PC-9 (cell line): ENCODE measurements around the gene BARX1. TPM values are rescaled to one million over a fixed set of nuclear protein-coding genes. Genes with fewer than 3 reads are reported as not detected.

ENCODE experiments used
- BruUV-seq: library from RNA; stranded (reverse); fragments of 400-500 nt; replicated peaks from 2 replicates; lab custom pipeline; 2021; lab: Mats Ljungman, UMichigan
- CTCF ChIA-PET: fragments of 300-600 bp; sonication (Branson Sonifier 250); formaldehyde crosslinking; loops from one replicate; lab custom pipeline; 2022; ENCODE audit warnings: antibody characterized with exemption; lab: Charles Lee
- POLR2A ChIA-PET: fragments of 300-600 bp; sonication (Branson Sonifier 250); formaldehyde crosslinking; loops from one replicate; lab custom pipeline; 2022; ENCODE audit warnings: antibody characterized with exemption; ENCODE audit not compliant: unreplicated experiment; lab: Charles Lee
- DNase-seq, 2 experiments: peaks; one replicate each; pipeline versions ENCODE4 v3.0.0 to v3.0.0-alpha.2; 2015 to 2022; ENCODE audit warnings: mixed read lengths in 1 of 2
- H2AFZ ChIP-seq: fragments of 200-600 bp; sonication (generic); 2 replicates; pipeline ENCODE4 v1.8.1; 2017; ENCODE audit warnings: antibody characterized with exemption
- H3F3A ChIP-seq: fragments of 200-600 bp; sonication (generic); 2 replicates; pipeline ENCODE4 v1.8.1; 2017; ENCODE audit warnings: antibody characterized with exemption, mild to moderate bottlenecking, low read depth; ENCODE audit not compliant: insufficient read depth
- H3K27ac ChIP-seq: fragments of 200-600 bp; sonication (generic); 2 replicates; pipeline ENCODE4 v1.6.1; 2016; ENCODE audit warnings: mixed run types
- H3K27me3 ChIP-seq: fragments of 200-600 bp; sonication (generic); 2 replicates; pipeline ENCODE4 v1.6.1; 2016; ENCODE audit warnings: low read depth, mixed run types; ENCODE audit not compliant: insufficient read depth
- H3K36me3 ChIP-seq: fragments of 200-600 bp; sonication (generic); 2 replicates; pipeline ENCODE4 v1.6.1; 2016; ENCODE audit warnings: low read depth, mixed run types
- H3K4me1 ChIP-seq: fragments of 200-600 bp; sonication (generic); replicated peaks from 2 replicates; pipeline ENCODE4 v1.6.1; 2016; ENCODE audit warnings: mixed run types; ENCODE audit not compliant: insufficient read depth
- H3K4me2 ChIP-seq: fragments of 200-600 bp; sonication (generic); 2 replicates; pipeline ENCODE4 v1.6.1; 2017; ENCODE audit warnings: mixed run types
- H3K4me3 ChIP-seq: fragments of 200-600 bp; sonication (generic); 2 replicates; pipeline ENCODE4 v1.6.1; 2016; ENCODE audit warnings: mixed run types
- H3K79me2 ChIP-seq: fragments of 200-600 bp; sonication (generic); 2 replicates; pipeline ENCODE4 v1.6.1; 2017; ENCODE audit warnings: low read depth, mixed run types
- H3K9me2 ChIP-seq: fragments of 200-600 bp; sonication (generic); 2 replicates; pipeline ENCODE4 v1.8.1; 2017; ENCODE audit warnings: mild to moderate bottlenecking; ENCODE audit not compliant: insufficient read depth
- H3K9me3 ChIP-seq: fragments of 200-600 bp; sonication (generic); 2 replicates; pipeline ENCODE4 v1.8.1; 2016; ENCODE audit warnings: low read depth; ENCODE audit not compliant: insufficient read depth
- H4K20me1 ChIP-seq: fragments of 200-600 bp; sonication (generic); 2 replicates; pipeline ENCODE4 v1.8.1; 2017; ENCODE audit not compliant: insufficient read depth
- EZH2 ChIP-seq: fragments of 200-600 bp; sonication (generic); IDR thresholded peaks from 2 replicates; pipeline ENCODE4 v1.8.0; 2017; ENCODE audit warnings: antibody characterized with exemption, low read depth
- intact Hi-C: fragments of 100-400 bp; cut with micrococcal nuclease; formaldehyde crosslinking; loops from one replicate; pipeline ENCODE4 v1.10.0; 2022; ENCODE audit not compliant: unreplicated experiment
- total RNA-seq: library from RNA; stranded (reverse); gene quantifications from 2 replicates; pipeline ENCODE4 v1.2.3, GENCODE V29; 2021
- TF ChIP-seq, protein P1 (sequence below): fragments of 200-600 bp; sonication (generic); conservative IDR thresholded peaks from 2 replicates; pipeline ENCODE4 v1.6.1; 2017; ENCODE audit warnings: mixed run types, antibody characterized with exemption, mild to moderate bottlenecking, moderate library complexity

Gene BARX1
- total RNA-seq, 1 experiment from 2014 or later: not detected

DNA sequence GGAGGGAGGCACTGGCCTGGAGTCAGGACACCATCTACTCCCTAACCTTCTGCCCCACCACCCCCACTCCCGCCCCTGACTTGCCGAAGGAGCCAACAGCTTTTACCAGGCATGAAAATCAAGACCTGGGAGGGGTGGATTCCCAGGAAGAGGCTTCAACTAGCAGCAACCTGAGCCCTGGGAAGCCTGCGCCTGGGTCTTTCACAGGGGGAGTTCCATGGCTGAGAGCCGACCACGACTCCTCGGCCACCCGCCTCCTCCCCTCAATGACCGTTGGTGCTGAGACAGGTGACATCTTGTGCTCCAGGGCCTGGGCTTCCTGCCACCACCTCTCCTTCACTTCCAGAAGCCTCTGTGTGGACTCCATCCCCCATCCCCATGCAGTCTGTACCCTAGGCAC is 37.1 kb downstream of the BARX1 start:
- intact Hi-C loops: no loop called here
- Histone ChIP-seq H3K27me3 (peaks cover 87% of the 10 kb centered on the region), H3K9me2 (no peaks in the 10 kb centered on the region), H3K4me2 (no peak overlapping the region), H3K79me2 (no peaks in the 10 kb centered on the region), H3K27ac (no peak overlapping the region), H2AFZ (no peak overlapping the region), H4K20me1 (no peaks in the 10 kb centered on the region; the same call in 1 of the 2 replicates), H3K9me3 (no peaks in the 10 kb centered on the region), H3K4me3 (no peak overlapping the region), H3K4me1 (no peaks in the 10 kb centered on the region), H3K36me3 (no peaks in the 10 kb centered on the region), H3F3A (no peaks in the 10 kb centered on the region)
- DNase-seq: no peak
- no TSS peak for BruUV-seq
- TF ChIP-seq, protein P1, sequence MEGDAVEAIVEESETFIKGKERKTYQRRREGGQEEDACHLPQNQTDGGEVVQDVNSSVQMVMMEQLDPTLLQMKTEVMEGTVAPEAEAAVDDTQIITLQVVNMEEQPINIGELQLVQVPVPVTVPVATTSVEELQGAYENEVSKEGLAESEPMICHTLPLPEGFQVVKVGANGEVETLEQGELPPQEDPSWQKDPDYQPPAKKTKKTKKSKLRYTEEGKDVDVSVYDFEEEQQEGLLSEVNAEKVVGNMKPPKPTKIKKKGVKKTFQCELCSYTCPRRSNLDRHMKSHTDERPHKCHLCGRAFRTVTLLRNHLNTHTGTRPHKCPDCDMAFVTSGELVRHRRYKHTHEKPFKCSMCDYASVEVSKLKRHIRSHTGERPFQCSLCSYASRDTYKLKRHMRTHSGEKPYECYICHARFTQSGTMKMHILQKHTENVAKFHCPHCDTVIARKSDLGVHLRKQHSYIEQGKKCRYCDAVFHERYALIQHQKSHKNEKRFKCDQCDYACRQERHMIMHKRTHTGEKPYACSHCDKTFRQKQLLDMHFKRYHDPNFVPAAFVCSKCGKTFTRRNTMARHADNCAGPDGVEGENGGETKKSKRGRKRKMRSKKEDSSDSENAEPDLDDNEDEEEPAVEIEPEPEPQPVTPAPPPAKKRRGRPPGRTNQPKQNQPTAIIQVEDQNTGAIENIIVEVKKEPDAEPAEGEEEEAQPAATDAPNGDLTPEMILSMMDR: no peak
- TF ChIP-seq EZH2: no peak
- ChIA-PET POLR2A (no interaction called here), CTCF (no interaction called here)

DNA sequence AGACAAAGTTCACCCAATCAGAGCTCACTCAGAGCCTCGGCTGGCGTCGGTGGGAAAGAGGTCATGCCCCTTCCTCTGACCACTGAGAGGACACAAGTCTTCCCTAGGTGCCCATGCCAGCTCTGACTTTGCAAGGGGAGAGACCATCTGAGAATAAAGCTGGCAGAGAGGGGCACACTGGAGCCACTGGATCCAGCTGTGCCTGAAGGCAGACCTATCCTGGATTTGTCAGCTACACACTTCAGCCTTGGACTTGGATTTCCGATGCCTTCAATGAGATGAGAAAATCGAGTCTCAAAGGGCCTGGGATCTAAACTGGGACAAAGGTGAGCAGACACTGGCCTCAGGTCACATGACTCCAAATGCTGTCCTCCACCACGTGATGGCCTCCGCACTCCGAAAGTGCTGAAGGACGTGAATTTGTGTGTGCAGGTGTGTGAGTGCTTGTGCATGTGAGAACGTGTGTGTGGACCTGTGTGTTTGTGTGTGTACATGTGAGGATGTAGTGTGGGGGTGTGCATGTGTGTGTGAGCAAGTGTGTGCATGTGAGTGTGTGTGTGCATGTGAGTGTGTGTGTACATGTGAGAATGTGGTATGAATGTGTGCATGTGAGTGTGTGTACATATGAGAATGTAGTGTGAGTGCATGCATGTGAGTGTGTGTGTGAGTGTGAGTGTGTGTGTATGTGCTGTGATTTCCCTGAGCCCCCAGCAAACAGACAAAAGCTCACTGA is 37.9 kb downstream of the BARX1 start:
- H2AFZ ChIP-seq: no peak overlapping the region
- no peak overlapping the region for H3K27ac ChIP-seq
- no peaks in the 10 kb centered on the region for H3K9me2 ChIP-seq
- no peaks in the 10 kb centered on the region for H3F3A ChIP-seq
- H3K4me2 ChIP-seq: no peak overlapping the region
- POLR2A ChIA-PET: no interaction called here
- CTCF ChIA-PET: no interaction called here
- no peaks in the 10 kb centered on the region for H3K79me2 ChIP-seq
- H3K9me3 ChIP-seq: no peaks in the 10 kb centered on the region
- no peak overlapping the region for H3K4me3 ChIP-seq
- H3K4me1 ChIP-seq: no peaks in the 10 kb centered on the region
- H3K36me3 ChIP-seq: no peaks in the 10 kb centered on the region
- no peak for TF ChIP-seq EZH2
- TF ChIP-seq, protein P1: no peak
- DNase-seq: no peak
- intact Hi-C loops: no loop called here
- H4K20me1 ChIP-seq: no peaks in the 10 kb centered on the region; the same call in 1 of the 2 replicates
- H3K27me3 ChIP-seq: peaks cover 85% of the 10 kb centered on the region
- BruUV-seq: no TSS peak

DNA sequence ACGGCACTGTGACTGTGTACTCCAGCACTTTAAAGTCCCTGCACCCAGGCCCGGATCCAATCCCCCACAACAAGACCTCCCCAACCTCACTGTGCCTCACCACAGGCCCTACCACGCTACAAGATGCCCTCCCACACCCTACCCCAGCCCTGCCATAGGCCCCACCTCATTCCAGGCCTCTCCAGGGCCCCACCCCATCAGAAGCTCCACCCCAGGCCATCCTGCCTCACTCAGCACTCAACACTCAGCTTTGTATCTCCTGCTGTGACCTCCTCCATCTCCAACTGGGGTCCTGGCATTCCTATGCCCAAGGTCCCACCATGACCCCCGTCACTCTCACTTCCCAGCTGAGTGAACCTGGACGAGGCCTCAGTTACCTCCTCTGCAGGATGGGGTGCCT is 38.8 kb downstream of the BARX1 start:
- Histone ChIP-seq H3K9me2 (no peaks in the 10 kb centered on the region), H3K27me3 (peaks cover 76% of the 10 kb centered on the region), H3K4me3 (no peak overlapping the region), H3K9me3 (no peaks in the 10 kb centered on the region), H3K4me1 (no peaks in the 10 kb centered on the region), H3F3A (no peaks in the 10 kb centered on the region), H3K36me3 (no peaks in the 10 kb centered on the region), H2AFZ (no peak overlapping the region), H3K4me2 (no peak overlapping the region), H4K20me1 (no peaks in the 10 kb centered on the region; the same call in 1 of the 2 replicates), H3K79me2 (no peaks in the 10 kb centered on the region), H3K27ac (no peak overlapping the region)
- BruUV-seq: no TSS peak
- ChIA-PET CTCF (no interaction called here), POLR2A (no interaction called here)
- no peak for DNase-seq
- TF ChIP-seq, protein P1: no peak
- no peak for TF ChIP-seq EZH2
- intact Hi-C loops: no loop called here
